Right lobe of liver (tissue), 6 donors: ENCODE measurements around the gene KIFC3. TPM values are rescaled to one million over a fixed set of nuclear protein-coding genes. Genes with fewer than 3 reads are reported as not detected.
"Not testable (repeated sequence)": the region's sequence is repeated elsewhere in the genome, so short reads cannot be mapped to it uniquely, and the experiment has no call there.

ENCODE experiments used
- ATAC-seq, 4 donors: fragments of 200-7000 bp; cut with Tn5 transposase; one replicate each; pipeline ENCODE4 v1.9.1; 2020; ENCODE audit warnings: mild to moderate bottlenecking in 4 of 4, moderate library complexity in 4 of 4
- DNase-seq, 3 donors: peaks; one replicate each; pipeline ENCODE4 v3.0.0-alpha.2; 2020
- H3K27ac ChIP-seq, 3 donors: fragments of 200-600 bp; one replicate each; pipeline ENCODE4 v1.8.0; 2022
- H3K27me3 ChIP-seq, 2 donors: fragments of 200-600 bp; one replicate each; pipeline ENCODE4 v1.8.0; 2022
- H3K36me3 ChIP-seq, 4 donors: fragments of 200-600 bp; sonication (generic) in 1 of 4; one replicate each; pipeline versions ENCODE4 v1.5.1 to v1.8.0; 2017 to 2022; ENCODE audit warnings: control low read depth in 1 of 4
- H3K4me1 ChIP-seq, 4 donors: fragments of 200-600 bp; sonication (generic) in 1 of 4; one replicate each; pipeline versions ENCODE4 v1.5.1 to v1.8.0; 2017 to 2022; ENCODE audit warnings: control low read depth in 1 of 4
- H3K4me3 ChIP-seq, 3 donors: fragments of 200-600 bp; one replicate each; pipeline ENCODE4 v1.8.0; 2022
- H3K9me3 ChIP-seq, 4 donors: fragments of 200-600 bp; sonication (generic) in 1 of 4; one replicate each; pipeline versions ENCODE4 v1.5.1 to v1.8.0; 2017 to 2022; ENCODE audit warnings: control low read depth in 1 of 4
- POLR2A ChIP-seq: fragments of 450-650 bp; IDR thresholded peaks from one replicate; pipeline ENCODE4 v1.6.1; 2017; ENCODE audit warnings: antibody characterized with exemption, mild to moderate bottlenecking
- WGBS: methylation state at CpG from one replicate; pipeline ENCODE4 v1.1.6; 2018; ENCODE audit warnings: low coverage, low lambda C conversion rate; ENCODE audit not compliant: insufficient coverage; ENCODE audit errors: missing lambda C conversion rate; 5-methylcytosine and 5-hydroxymethylcytosine counted together
- intact Hi-C, 2 donors: fragments of 100-400 bp; cut with DNase I; formaldehyde crosslinking; loops; one replicate each; pipeline versions ENCODE4 v1.11.2 to v1.14.1; 2022
- long read RNA-seq: library from polyadenylated mRNA; unstranded; transcript quantifications from one replicate; pipeline ENCODE4 v2.0.0, GENCODE V29; 2019
- total RNA-seq, 6 experiments: library from RNA; depleted of rRNA in 2 of 6; stranded (reverse); fragments of >200 nt in 2 of 6; fragmentation: NEBNext Ultra II Directional in 3 of 6; extraction: Animal tissue kit (Norgen Biotek cat#: 25700) in 3 of 6; gene quantifications; one replicate each; pipeline versions ENCODE4 v1.1.0 to v1.2.4, GENCODE V29; 2016 to 2023
- TF ChIP-seq, protein P1 (sequence below), 4 donors: fragments of 200-600 bp in 3 of 4; fragments of 450-650 bp in 1 of 4; IDR thresholded peaks; one replicate each; pipeline versions ENCODE4 v1.5.1 to v1.8.0; 2016 to 2022; ENCODE audit warnings: antibody characterized with exemption in 4 of 4, mild to moderate bottlenecking in 2 of 4
- donor health status: DM: no; HTN: yes; CAD: no.
- donor health status: DM: no; HTN: no; CAD: no.
- donor health status: DM: no; HTN: no; CAD: no.
- donor health status: DM: no; HTN: yes; CAD: no.
- donor health status: DM: no; HTN: yes; CAD: no.

KIFC3 gene
- 10 to 100 TPM; 20.3 to 88.9 (median 46.4) TPM for total RNA-seq
- long read RNA-seq, partial matches to known transcripts: 0 of 2 reads
- long read RNA-seq, other reads (novel, unspliced or antisense): 2 of 2 reads

GRCh38 chr16:57802341-57803133 lies at the start of gene KIFC3:
KIFC3 (minus strand) TSS chr16:57802491; CDS start chr16:57798243, 4,248 bp downstream.
- 24% methylated on average over 7 of the region's 78 CpGs for WGBS
- Histone ChIP-seq H3K4me3 (peak within 1 kb of the TSS; percentile 46 to 57 (median 49)), H3K4me1 (peaks cover 0 to 62% (median 24%) of the 10 kb centered on the region in 4 donors), H3K27ac (peak within 1 kb of the TSS; percentile 70 to 97 (median 83)), H3K9me3 (no peaks in the 10 kb centered on the region), H3K27me3 (no peaks in the 10 kb centered on the region), H3K36me3 (no peaks in the 10 kb centered on the region)
- DNase-seq (peak; percentile 90 to 91 (median 91)), ATAC-seq (peak; percentile 25 to 53 (median 48))
- TF ChIP-seq, protein P1, sequence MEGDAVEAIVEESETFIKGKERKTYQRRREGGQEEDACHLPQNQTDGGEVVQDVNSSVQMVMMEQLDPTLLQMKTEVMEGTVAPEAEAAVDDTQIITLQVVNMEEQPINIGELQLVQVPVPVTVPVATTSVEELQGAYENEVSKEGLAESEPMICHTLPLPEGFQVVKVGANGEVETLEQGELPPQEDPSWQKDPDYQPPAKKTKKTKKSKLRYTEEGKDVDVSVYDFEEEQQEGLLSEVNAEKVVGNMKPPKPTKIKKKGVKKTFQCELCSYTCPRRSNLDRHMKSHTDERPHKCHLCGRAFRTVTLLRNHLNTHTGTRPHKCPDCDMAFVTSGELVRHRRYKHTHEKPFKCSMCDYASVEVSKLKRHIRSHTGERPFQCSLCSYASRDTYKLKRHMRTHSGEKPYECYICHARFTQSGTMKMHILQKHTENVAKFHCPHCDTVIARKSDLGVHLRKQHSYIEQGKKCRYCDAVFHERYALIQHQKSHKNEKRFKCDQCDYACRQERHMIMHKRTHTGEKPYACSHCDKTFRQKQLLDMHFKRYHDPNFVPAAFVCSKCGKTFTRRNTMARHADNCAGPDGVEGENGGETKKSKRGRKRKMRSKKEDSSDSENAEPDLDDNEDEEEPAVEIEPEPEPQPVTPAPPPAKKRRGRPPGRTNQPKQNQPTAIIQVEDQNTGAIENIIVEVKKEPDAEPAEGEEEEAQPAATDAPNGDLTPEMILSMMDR (IDR thresholded peaks at IDR 0.05): peak; percentile 17 to 58 (median 30)
- TF ChIP-seq POLR2A: peak; percentile 74
- intact Hi-C loops: no loop called here

DNA sequence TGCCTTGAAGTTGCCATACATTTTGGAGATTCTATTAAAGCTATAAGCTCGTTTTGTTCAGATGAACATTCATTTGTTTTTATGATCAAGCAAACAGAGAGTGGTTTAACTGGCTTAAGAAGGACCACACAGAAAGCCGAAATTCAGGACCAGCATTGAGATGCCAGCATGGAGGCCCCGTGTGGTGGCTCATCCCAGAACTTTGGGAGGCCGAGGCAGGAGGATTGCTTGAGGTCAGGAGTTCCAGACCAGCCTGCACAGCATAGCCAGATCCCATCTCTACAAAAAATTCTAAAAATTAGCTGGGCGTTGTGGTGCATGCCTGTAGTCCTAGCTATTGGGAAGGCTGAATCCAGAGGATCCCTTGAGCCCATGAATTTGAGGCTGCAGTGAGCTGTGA lies 45.9 kb upstream of the KIFC3 start:
- no peak for ATAC-seq
- 89% methylated on average over 5 of the region's 5 CpGs for whole genome bisulfite sequencing

GRCh38 chr16:57846931-57847330 lies 44.6 kb upstream of the KIFC3 start:
- H3K27me3 ChIP-seq, H3K4me1 ChIP-seq, H3K9me3 ChIP-seq, H3K27ac ChIP-seq, H3K4me3 ChIP-seq, intact Hi-C loops, H3K36me3 ChIP-seq, ATAC-seq, DNase-seq: not testable (repeated sequence)
- WGBS: 77% methylated on average over 6 of the region's 6 CpGs

More for the DNA sequence above, 45.9 kb upstream of the KIFC3 start:
- intact Hi-C loops: no loop called here
- Histone ChIP-seq H3K4me3 (no peak overlapping the region), H3K27ac (no peak overlapping the region), H3K27me3 (no peaks in the 10 kb centered on the region), H3K36me3 (no peaks in the 10 kb centered on the region), H3K4me1 (no peaks in the 10 kb centered on the region), H3K9me3 (no peaks in the 10 kb centered on the region)
- no peak for TF ChIP-seq POLR2A
- TF ChIP-seq, protein P1 (IDR thresholded peaks at IDR 0.05): no peak
- no peak for DNase-seq

DNA sequence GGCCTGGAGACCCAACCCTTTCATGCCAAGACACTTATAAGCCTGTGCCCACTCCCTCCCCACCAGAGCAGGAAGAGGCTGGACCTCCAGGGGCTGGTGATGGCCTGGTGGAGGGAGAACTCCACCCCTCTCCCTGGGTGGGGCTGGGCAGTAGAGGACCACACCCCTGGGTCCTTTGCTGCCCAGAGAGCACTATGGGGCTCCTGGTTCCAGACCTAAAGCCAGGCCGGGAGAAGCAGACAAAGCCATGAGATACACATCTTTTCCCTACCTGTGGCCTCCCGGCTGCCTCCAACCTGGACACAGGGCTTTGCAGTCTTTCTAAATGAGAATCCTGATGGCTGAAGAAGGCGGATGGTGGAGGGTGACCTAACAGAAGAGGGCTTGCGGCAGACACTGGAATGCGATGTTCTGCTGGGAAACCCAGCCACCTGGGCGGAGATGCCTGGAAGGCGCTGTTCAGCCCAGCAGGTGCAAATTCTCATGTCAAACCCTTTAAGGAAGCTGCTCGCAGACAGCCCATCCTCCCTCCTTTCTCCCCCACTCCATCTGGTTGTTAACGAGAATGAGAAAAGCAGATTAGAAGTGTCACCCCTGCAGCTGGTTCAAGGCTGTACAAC lies 43.9 kb upstream of the KIFC3 start:
- peak in 1 of 4 donors; percentile 18 for ATAC-seq
- 96% methylated on average over 3 of the region's 9 CpGs for WGBS
- Histone ChIP-seq H3K27me3 (no peaks in the 10 kb centered on the region), H3K27ac (no peak overlapping the region), H3K36me3 (no peaks in the 10 kb centered on the region), H3K4me1 (peaks cover 0 to 4% (median 1%) of the 10 kb centered on the region in 4 donors), H3K9me3 (no peaks in the 10 kb centered on the region), H3K4me3 (no peak overlapping the region)
- intact Hi-C loops: no loop called here
- TF ChIP-seq, protein P1 (IDR thresholded peaks at IDR 0.05): no peak
- TF ChIP-seq POLR2A: no peak
- no peak for DNase-seq

GRCh38 chr16:57845115-57845514 lies 42.8 kb upstream of the KIFC3 start:
- Histone ChIP-seq H3K9me3 (no peaks in the 10 kb centered on the region), H3K27me3 (no peaks in the 10 kb centered on the region), H3K36me3 (no peaks in the 10 kb centered on the region), H3K27ac (no peak overlapping the region), H3K4me3 (no peak overlapping the region), H3K4me1 (peaks cover 0 to 10% (median 2%) of the 10 kb centered on the region in 4 donors)
- intact Hi-C loops: no loop called here
- no peak for ATAC-seq
- TF ChIP-seq, protein P1 (IDR thresholded peaks at IDR 0.05): no peak
- DNase-seq: no peak
- 70% methylated on average over 8 of the region's 8 CpGs for WGBS
